Activated CD8-positive, alpha-beta memory T cell treated with anti-CD3 and anti-CD28 coated beads, Interleukin-2, amount 50 U/mL, for 24 hours (primary cell): ENCODE data around the gene CAPN10.

Experiments
- DNase-seq: peaks from one replicate; pipeline ENCODE4 v3.0.0-alpha.2; 2020; ENCODE audit errors: extremely low read depth

CAPN10 gene

GRCh38 chr2:240637901-240638345, 51.4 kb downstream of the CAPN10 start:
- DNase-seq, result no peak

- no peak for DNase-seq
Observed at GRCh38 chr2:240638512-240639160, 52.1 kb downstream of the CAPN10 start.

- DNase-seq, result no peak
Observed at GRCh38 chr2:240639566-240639965, 53.0 kb downstream of the CAPN10 start.

- no peak for DNase-seq
Observed at GRCh38 chr2:240640939-240641338, 54.4 kb downstream of the CAPN10 start.

GRCh38 chr2:240642061-240642805, 55.7 kb downstream of the CAPN10 start:
- no peak for DNase-seq

GRCh38 chr2:240642806-240643092, 56.2 kb downstream of the CAPN10 start:
- no peak for DNase-seq

- no peak for DNase-seq
Observed at GRCh38 chr2:240643093-240643810, 56.7 kb downstream of the CAPN10 start.

GRCh38 chr2:240643811-240644150, 57.2 kb downstream of the CAPN10 start:
- no peak for DNase-seq

GRCh38 chr2:240644171-240644651, 57.7 kb downstream of the CAPN10 start:
- DNase-seq, result no peak

- DNase-seq, result no peak
Observed at GRCh38 chr2:240644859-240645301, 58.3 kb downstream of the CAPN10 start.

- no peak for DNase-seq
Observed at GRCh38 chr2:240645346-240645745, 58.8 kb downstream of the CAPN10 start.

- no peak for DNase-seq
Observed at GRCh38 chr2:240645801-240646175, 59.3 kb downstream of the CAPN10 start.

- DNase-seq, result no peak
Observed at GRCh38 chr2:240646176-240646899, 59.8 kb downstream of the CAPN10 start.

GRCh38 chr2:240646900-240647502, 60.5 kb downstream of the CAPN10 start:
- DNase-seq, result no peak

GRCh38 chr2:240647503-240648154, 61.1 kb downstream of the CAPN10 start:
- DNase-seq, result no peak

- no peak for DNase-seq
Observed at GRCh38 chr2:240648155-240648649, 61.7 kb downstream of the CAPN10 start.
